SK-N-SH (cell line): ENCODE results near the gene KERA. TPM values are rescaled to one million over a fixed set of nuclear protein-coding genes. Genes with fewer than 3 reads are reported as not detected.

Experiments used
- CTCF ChIA-PET: fragments of 300-600, 350-600 bp; formaldehyde crosslinking; extraction: SDS; loops from one replicate; lab custom pipeline; 2021; lab: Yijun Ruan, JAX
- POLR2A ChIA-PET: fragments of 350-600 bp; sonication (Branson Sonifier 250); formaldehyde crosslinking; extraction: SDS; loops from one replicate; lab custom pipeline; 2020; ENCODE audit warnings: antibody characterized with exemption, inconsistent platforms; lab: Yijun Ruan, JAX
- DNase-seq: peaks from one replicate; pipeline ENCODE4 v3.0.0; 2012
- H2AFZ ChIP-seq: fragments of 200-600 bp; sonication (generic); 2 replicates; pipeline ENCODE4 v1.8.1; 2016; ENCODE audit warnings: antibody characterized with exemption, mild to moderate bottlenecking, low read depth
- H3F3A ChIP-seq: fragments of 200-600 bp; sonication (generic); replicated peaks from 2 replicates; pipeline ENCODE3; 2016; ENCODE audit warnings: antibody characterized with exemption, mild to moderate bottlenecking; ENCODE audit not compliant: insufficient read depth
- H3K27ac ChIP-seq, 2 experiments: fragments of 200-500 bp in 1 of 2; fragments of 200-600 bp in 1 of 2; sonication (Bioruptor generic) in 1 of 2; sonication (generic), shearing (Covaris generic) in 1 of 2; 2 replicates each; pipeline versions ENCODE4 v1.5.1 to v1.6.1; 2014 to 2016; ENCODE audit warnings: low read depth in 2 of 2, inconsistent platforms in 1 of 2, low read length in 1 of 2, mild to moderate bottlenecking in 1 of 2, mixed read lengths in 1 of 2
- H3K27me3 ChIP-seq: fragments of 200-600 bp; sonication (generic), shearing (Covaris generic); 2 replicates; pipeline ENCODE4 v1.6.1; 2016; ENCODE audit warnings: mixed run types; ENCODE audit not compliant: insufficient read depth
- H3K36me3 ChIP-seq, 2 experiments: fragments of 200-500 bp in 1 of 2; fragments of 200-600 bp in 1 of 2; sonication (Bioruptor generic) in 1 of 2; sonication (generic) in 1 of 2; replicated peaks in 1 of 2; 2 replicates each; pipeline versions ENCODE3 to v1.5.1; 2014 to 2016; ENCODE audit warnings: low read length in 1 of 2, mild to moderate bottlenecking in 1 of 2; ENCODE audit not compliant: insufficient read depth in 2 of 2, control insufficient read depth in 1 of 2
- H3K4me1 ChIP-seq, 2 experiments: fragments of 200-500 bp in 1 of 2; fragments of 200-600 bp in 1 of 2; sonication (Bioruptor generic) in 1 of 2; sonication (generic), shearing (Covaris generic) in 1 of 2; 2 replicates each; pipeline versions ENCODE4 v1.5.1 to v1.6.1; 2014 to 2016; ENCODE audit warnings: low read depth in 1 of 2, low read length in 1 of 2, mixed run types in 1 of 2; ENCODE audit not compliant: insufficient read depth in 2 of 2, control insufficient read depth in 1 of 2
- H3K4me2 ChIP-seq: fragments of 200-600 bp; sonication (generic), shearing (Covaris generic); 2 replicates; pipeline ENCODE4 v1.6.1; 2017; ENCODE audit warnings: mixed run types
- H3K4me3 ChIP-seq, 2 experiments: fragments of 200-500 bp in 1 of 2; fragments of 200-600 bp in 1 of 2; sonication (Bioruptor generic) in 1 of 2; sonication (generic), shearing (Covaris generic) in 1 of 2; 2 replicates each; pipeline versions ENCODE4 v1.5.1 to v1.8.1; 2014 to 2016; ENCODE audit warnings: low read depth in 2 of 2, inconsistent platforms in 1 of 2, low read length in 1 of 2, mild to moderate bottlenecking in 1 of 2, mixed read lengths in 1 of 2, moderate library complexity in 1 of 2
- H3K79me2 ChIP-seq: fragments of 200-600 bp; sonication (generic); 2 replicates; pipeline ENCODE4 v1.8.1; 2017; ENCODE audit warnings: mild to moderate bottlenecking; ENCODE audit not compliant: insufficient read depth
- H3K9ac ChIP-seq: fragments of 200-600 bp; sonication (generic); 2 replicates; pipeline ENCODE4 v1.6.1; 2017; ENCODE audit warnings: mixed run types
- H3K9me2 ChIP-seq: fragments of 200-600 bp; sonication (generic); 2 replicates; pipeline ENCODE4 v1.6.1; 2017; ENCODE audit warnings: mixed run types
- H3K9me3 ChIP-seq: fragments of 200-600 bp; sonication (generic); 2 replicates; pipeline ENCODE4 v1.6.1; 2017; ENCODE audit warnings: mixed run types, mild to moderate bottlenecking, moderate library complexity
- H4K20me1 ChIP-seq: fragments of 200-600 bp; sonication (generic); 2 replicates; pipeline ENCODE4 v1.6.1; 2017; ENCODE audit warnings: mild to moderate bottlenecking, mixed run types; ENCODE audit not compliant: insufficient read depth
- CHD2 ChIP-seq: fragments of 150-350 bp; IDR thresholded peaks from 2 replicates; pipeline ENCODE4 v1.6.1; 2018; ENCODE audit warnings: low read length; ENCODE audit not compliant: partially characterized antibody
- CTCF ChIP-seq: fragments of 200-600 bp; sonication (generic); IDR thresholded peaks from 2 replicates; pipeline ENCODE4 v1.6.1; 2017; ENCODE audit warnings: antibody characterized with exemption, mild to moderate bottlenecking, moderate library complexity
- ELF1 ChIP-seq: IDR thresholded peaks from 2 replicates; pipeline ENCODE4 v1.4.0; 2012
- EP300 ChIP-seq, 2 experiments: IDR thresholded peaks; 2 replicates each; pipeline versions ENCODE4 v1.4.0 to v1.6.1; 2012; ENCODE audit warnings: borderline replicate concordance in 1 of 2, low read depth in 1 of 2, low read length in 1 of 2
- FOSL2 ChIP-seq: IDR thresholded peaks from 2 replicates; pipeline ENCODE4 v1.4.0; 2012; ENCODE audit warnings: low read depth, mild to moderate bottlenecking, moderate library complexity, borderline replicate concordance
- FOXM1 ChIP-seq: IDR thresholded peaks from 2 replicates; pipeline ENCODE4 v1.4.0; 2012; ENCODE audit warnings: low read depth, mild to moderate bottlenecking
- GABPA ChIP-seq: IDR thresholded peaks from 2 replicates; pipeline ENCODE4 v1.4.0; 2012; ENCODE audit warnings: low read depth, mild to moderate bottlenecking
- GATA2 ChIP-seq: sonication (generic); formaldehyde crosslinking; IDR thresholded peaks from 2 replicates; pipeline ENCODE4 v1.5.0; 2020; ENCODE audit warnings: mild to moderate bottlenecking, missing genetic modification reagents
- JUND ChIP-seq: IDR thresholded peaks from 2 replicates; pipeline ENCODE4 v1.4.0; 2012
- MEF2A ChIP-seq: IDR thresholded peaks from 2 replicates; pipeline ENCODE4 v1.4.0; 2012; ENCODE audit warnings: low read depth, borderline replicate concordance
- PBX3 ChIP-seq: IDR thresholded peaks from 2 replicates; pipeline ENCODE4; 2012
- RAD21 ChIP-seq: IDR thresholded peaks from 2 replicates; pipeline ENCODE4 v1.6.1; 2012; ENCODE audit warnings: mild to moderate bottlenecking, low read length
- RCOR1 ChIP-seq: fragments of 150-350 bp; IDR thresholded peaks from 2 replicates; pipeline ENCODE4 v1.6.1; 2017; ENCODE audit warnings: antibody characterized with exemption, low read length
- RFX5 ChIP-seq: IDR thresholded peaks from 2 replicates; pipeline ENCODE4 v1.6.1; 2012; ENCODE audit warnings: mild to moderate bottlenecking, improper control_type of control experiment, low read length
- RXRA ChIP-seq: IDR thresholded peaks from 2 replicates; pipeline ENCODE4 v1.4.0; 2012; ENCODE audit warnings: low read depth, mild to moderate bottlenecking, borderline replicate concordance
- SIN3A ChIP-seq: IDR thresholded peaks from 2 replicates; pipeline ENCODE4 v1.6.1; 2012; ENCODE audit warnings: low read depth, mild to moderate bottlenecking, low read length, moderate library complexity, borderline replicate concordance
- TEAD4 ChIP-seq: IDR thresholded peaks from 2 replicates; pipeline ENCODE4 v1.4.0; 2012; ENCODE audit warnings: mild to moderate bottlenecking, borderline replicate concordance; ENCODE audit not compliant: insufficient read depth
- USF1 ChIP-seq: IDR thresholded peaks from 2 replicates; pipeline ENCODE4 v1.4.0; 2012; ENCODE audit warnings: low read depth, borderline replicate concordance
- YY1 ChIP-seq: IDR thresholded peaks from 2 replicates; pipeline ENCODE4 v1.4.0; 2012; ENCODE audit warnings: low read depth, mild to moderate bottlenecking
- ZBTB33 ChIP-seq: IDR thresholded peaks from 2 replicates; pipeline ENCODE4 v1.4.0; 2012; ENCODE audit warnings: low read depth, borderline replicate concordance
- WGBS: methylation state at CpG from one replicate; pipeline ENCODE4 v1.1.6; 2017; ENCODE audit warnings: low lambda C conversion rate; 5-methylcytosine and 5-hydroxymethylcytosine counted together
- polyA plus RNA-seq, 3 experiments: library from polyadenylated mRNA; depleted of rRNA; stranded (reverse); fragments of >200 nt; gene quantifications; 2 replicates each; pipeline ENCODE4 v1.2.3, GENCODE V29; 2012

Gene KERA
- polyA plus RNA-seq, 1 of the 3 experiments (the other 2 are of a cell fraction), result not detected

GRCh38 chr12:91056488-91056887 lies 1.3 kb downstream of the KERA start:
- CTCF ChIA-PET, result interaction anchor here (1.2 kb wide), 1 partner anchor 188 kb away, joined by 3 read pairs; no protein-coding TSS in a partner anchor
- no peaks in the 10 kb centered on the region for H3K9me3 ChIP-seq
- no peak overlapping the region for H3K9ac ChIP-seq
- WGBS, result 71% methylated on average over 2 of the region's 2 CpGs
- DNase-seq, result no peak
- POLR2A ChIA-PET, result no interaction called here
- no peaks in the 10 kb centered on the region for H4K20me1 ChIP-seq
- H3K9me2 ChIP-seq, result no peaks in the 10 kb centered on the region
- H3K4me3 ChIP-seq, result no peak overlapping the region
- no peak overlapping the region for H2AFZ ChIP-seq
- H3K27ac ChIP-seq, result no peak overlapping the region
- no peaks in the 10 kb centered on the region for H3K79me2 ChIP-seq
- H3F3A ChIP-seq, result no peaks in the 10 kb centered on the region
- no peak overlapping the region for H3K4me2 ChIP-seq
- H3K27me3 ChIP-seq, result no peaks in the 10 kb centered on the region
- no peak for TF ChIP-seq GABPA
- no peak for TF ChIP-seq ZBTB33
- no peak for TF ChIP-seq GATA2 (CRISPR knock-in tag)
- no peak for TF ChIP-seq CHD2
- no peak for TF ChIP-seq YY1
- no peak for TF ChIP-seq MEF2A
- TF ChIP-seq EP300 (IDR thresholded peaks at IDR 0.05; ENCODE audit: borderline replicate concordance in 1 of 2, low read depth in 1 of 2, low read length in 1 of 2), result no peak
- TF ChIP-seq FOSL2, result no peak
- TF ChIP-seq PBX3, result no peak
- TF ChIP-seq USF1, result no peak
- TF ChIP-seq RCOR1, result no peak
- TF ChIP-seq SIN3A, result no peak
- TF ChIP-seq RAD21, result no peak
- no peaks in the 10 kb centered on the region; a peak in 1 of 4 replicates for H3K4me1 ChIP-seq
- H3K36me3 ChIP-seq, result no peaks in the 10 kb centered on the region

- ChIA-PET CTCF (no interaction called here), POLR2A (no interaction called here)
- Histone ChIP-seq H3K27me3 (no peaks in the 10 kb centered on the region), H3K27ac (no peak overlapping the region), H3K4me1 (no peaks in the 10 kb centered on the region; a peak in 1 of 4 replicates), H2AFZ (no peak overlapping the region), H3K4me3 (no peak overlapping the region), H3K9me3 (no peaks in the 10 kb centered on the region), H3K79me2 (no peaks in the 10 kb centered on the region)
- no peak for DNase-seq
- TF ChIP-seq CTCF (no peak), TEAD4 (no peak), JUND (no peak), GATA2 (CRISPR knock-in tag) (no peak), FOXM1 (no peak), MEF2A (no peak), RXRA (no peak), EP300 (IDR thresholded peaks at IDR 0.05; ENCODE audit: borderline replicate concordance in 1 of 2, low read depth in 1 of 2, low read length in 1 of 2) (no peak), RFX5 (no peak), ELF1 (no peak), RCOR1 (no peak), CHD2 (no peak)
- TF ChIP-seq, all 33 proteins: peak for 0
- WGBS, result 38% methylated on average over 1 of the region's 1 CpG
- no peaks in the 10 kb centered on the region for H3K9me2 ChIP-seq
- H3K9ac ChIP-seq, result no peak overlapping the region
- H3K4me2 ChIP-seq, result no peak overlapping the region
- no peaks in the 10 kb centered on the region for H3K36me3 ChIP-seq
- no peaks in the 10 kb centered on the region for H4K20me1 ChIP-seq
- no peaks in the 10 kb centered on the region for H3F3A ChIP-seq
These were observed 1.8 kb downstream of the KERA start for GRCh38 chr12:91055976-91056375.
